OCI-LY3 (cell line): ENCODE data around the gene TPCN2.

Experiments
- H2AFZ ChIP-seq: fragments of 200-600, 300-600 bp; shearing (Covaris generic); 2 replicates; pipeline ENCODE4 v1.6.0; 2014; ENCODE audit warnings: antibody characterized with exemption, low read depth, low read length
- H3K27ac ChIP-seq: fragments of 200-600, 300-600 bp; sonication (generic); 2 replicates; pipeline ENCODE4 v1.5.1; 2014; ENCODE audit warnings: mild to moderate bottlenecking, low read length, moderate library complexity, mixed read lengths
- H3K27me3 ChIP-seq: fragments of 200-600, 300-600 bp; sonication (generic); 2 replicates; pipeline ENCODE4 v1.6.1; 2014; ENCODE audit warnings: low read depth, low read length, mixed read lengths
- H3K36me3 ChIP-seq: fragments of 200-600, 300-600 bp; sonication (generic); replicated peaks from 2 replicates; pipeline ENCODE3; 2014; ENCODE audit warnings: low read depth, low read length, mixed read lengths
- H3K4me1 ChIP-seq: fragments of 300-600, 200-600 bp; sonication (generic); 2 replicates; pipeline ENCODE4 v1.6.1; 2014; ENCODE audit warnings: low read length, mixed read lengths
- H3K4me2 ChIP-seq: fragments of 200-600, 300-600 bp; sonication (generic); 2 replicates; pipeline ENCODE4 v1.6.1; 2014; ENCODE audit warnings: low read length, mixed read lengths
- H3K4me3 ChIP-seq: fragments of 300-600, 200-600 bp; sonication (generic); 2 replicates; pipeline ENCODE4 v1.5.1; 2014; ENCODE audit warnings: antibody characterized with exemption, mild to moderate bottlenecking, low read length, moderate library complexity
- H3K79me2 ChIP-seq: fragments of 300-600, 200-600 bp; shearing (Covaris generic); 2 replicates; pipeline ENCODE4 v1.6.1; 2014; ENCODE audit warnings: mild to moderate bottlenecking, low read length, mixed read lengths
- H3K9ac ChIP-seq: fragments of 300-600, 200-600 bp; shearing (Covaris generic); 2 replicates; pipeline ENCODE4 v1.6.0; 2014; ENCODE audit warnings: mild to moderate bottlenecking, low read length, moderate library complexity
- H3K9me3 ChIP-seq: fragments of 200-600, 300-600 bp; shearing (Covaris generic); 2 replicates; pipeline ENCODE4 v1.6.1; 2014; ENCODE audit warnings: low read length, mixed read lengths; ENCODE audit not compliant: insufficient read depth
- H4K20me1 ChIP-seq: fragments of 200-600, 300-600 bp; sonication (generic); 2 replicates; pipeline ENCODE4 v1.6.1; 2016; ENCODE audit warnings: low read length, mixed read lengths; ENCODE audit not compliant: insufficient read depth
- EZH2phosphoT487 ChIP-seq: fragments of 200-600 bp; shearing (Covaris generic); IDR thresholded peaks from 2 replicates; pipeline ENCODE4 v1.6.1; 2018; ENCODE audit warnings: antibody characterized with exemption, mixed run types, low read depth
- TF ChIP-seq, protein P1 (sequence below): fragments of 200-600, 300-600 bp; sonication (generic); IDR thresholded peaks from 2 replicates; pipeline ENCODE4 v1.5.1; 2014; ENCODE audit warnings: antibody characterized with exemption, low read length, low read depth

TPCN2 gene

GRCh38 chr11:69017951-69018350, 30.8 kb upstream of the TPCN2 start:
- TF ChIP-seq EZH2phosphoT487: no peak
- TF ChIP-seq, protein P1, sequence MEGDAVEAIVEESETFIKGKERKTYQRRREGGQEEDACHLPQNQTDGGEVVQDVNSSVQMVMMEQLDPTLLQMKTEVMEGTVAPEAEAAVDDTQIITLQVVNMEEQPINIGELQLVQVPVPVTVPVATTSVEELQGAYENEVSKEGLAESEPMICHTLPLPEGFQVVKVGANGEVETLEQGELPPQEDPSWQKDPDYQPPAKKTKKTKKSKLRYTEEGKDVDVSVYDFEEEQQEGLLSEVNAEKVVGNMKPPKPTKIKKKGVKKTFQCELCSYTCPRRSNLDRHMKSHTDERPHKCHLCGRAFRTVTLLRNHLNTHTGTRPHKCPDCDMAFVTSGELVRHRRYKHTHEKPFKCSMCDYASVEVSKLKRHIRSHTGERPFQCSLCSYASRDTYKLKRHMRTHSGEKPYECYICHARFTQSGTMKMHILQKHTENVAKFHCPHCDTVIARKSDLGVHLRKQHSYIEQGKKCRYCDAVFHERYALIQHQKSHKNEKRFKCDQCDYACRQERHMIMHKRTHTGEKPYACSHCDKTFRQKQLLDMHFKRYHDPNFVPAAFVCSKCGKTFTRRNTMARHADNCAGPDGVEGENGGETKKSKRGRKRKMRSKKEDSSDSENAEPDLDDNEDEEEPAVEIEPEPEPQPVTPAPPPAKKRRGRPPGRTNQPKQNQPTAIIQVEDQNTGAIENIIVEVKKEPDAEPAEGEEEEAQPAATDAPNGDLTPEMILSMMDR: no peak
- H3K9ac ChIP-seq: no peak overlapping the region
- H3K4me2 ChIP-seq: no peak overlapping the region
- H4K20me1 ChIP-seq: no peaks in the 10 kb centered on the region
- H3K27ac ChIP-seq: no peak overlapping the region
- no peaks in the 10 kb centered on the region for H3K4me1 ChIP-seq
- no peaks in the 10 kb centered on the region for H3K9me3 ChIP-seq
- 0 out of 2 replicates have a peak, but pooled peaks cover 5% of the 10 kb centered on the region for H3K27me3 ChIP-seq
- H3K79me2 ChIP-seq: no peaks in the 10 kb centered on the region
- no peaks in the 10 kb centered on the region for H3K36me3 ChIP-seq
- H3K4me3 ChIP-seq: no peak overlapping the region
- no peak overlapping the region for H2AFZ ChIP-seq

GRCh38 chr11:69018924-69019323, 29.8 kb upstream of the TPCN2 start:
- no peaks in the 10 kb centered on the region for H3K79me2 ChIP-seq
- no peaks in the 10 kb centered on the region for H3K4me1 ChIP-seq
- H3K9ac ChIP-seq: no peak overlapping the region
- TF ChIP-seq, protein P1: no peak
- no peak for TF ChIP-seq EZH2phosphoT487
- H3K27ac ChIP-seq: no peak overlapping the region
- no peaks in the 10 kb centered on the region for H3K9me3 ChIP-seq
- no peak overlapping the region for H2AFZ ChIP-seq
- 0 out of 2 replicates have a peak, but pooled peaks cover 5% of the 10 kb centered on the region for H3K27me3 ChIP-seq
- H3K4me2 ChIP-seq: no peak overlapping the region
- H4K20me1 ChIP-seq: no peaks in the 10 kb centered on the region
- no peak overlapping the region for H3K4me3 ChIP-seq
- H3K36me3 ChIP-seq: no peaks in the 10 kb centered on the region

DNA sequence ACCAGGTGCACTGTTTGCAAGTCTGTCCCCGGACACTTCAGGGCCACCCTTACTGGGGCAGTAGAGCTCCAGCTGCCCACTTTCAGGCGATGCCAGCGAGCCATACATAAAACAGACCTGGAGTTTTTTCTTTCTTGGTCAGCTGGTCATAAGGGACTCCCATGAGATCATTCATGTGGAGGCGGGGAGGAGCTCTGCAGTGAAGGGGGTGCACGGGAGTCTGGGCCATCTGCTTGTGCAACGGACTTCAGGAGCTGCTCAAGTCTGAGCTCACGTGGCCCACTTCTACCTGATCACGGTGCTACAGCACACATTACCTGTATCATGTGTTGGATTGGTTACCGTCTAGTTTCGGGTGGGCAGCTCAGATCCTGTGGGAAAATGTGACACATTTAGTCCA, 26.5 kb upstream of the TPCN2 start:
- Histone ChIP-seq H4K20me1 (no peaks in the 10 kb centered on the region), H3K4me3 (no peak overlapping the region), H3K27me3 (0 out of 2 replicates have a peak, but pooled peaks cover 5% of the 10 kb centered on the region), H3K79me2 (no peaks in the 10 kb centered on the region), H3K4me2 (no peak overlapping the region), H3K9ac (no peak overlapping the region), H2AFZ (no peak overlapping the region), H3K4me1 (no peaks in the 10 kb centered on the region), H3K9me3 (no peaks in the 10 kb centered on the region), H3K27ac (no peak overlapping the region), H3K36me3 (no peaks in the 10 kb centered on the region)
- TF ChIP-seq EZH2phosphoT487: no peak
- TF ChIP-seq, protein P1: no peak

GRCh38 chr11:69024509-69024908, 24.2 kb upstream of the TPCN2 start:
- Histone ChIP-seq H3K27me3 (no peaks in the 10 kb centered on the region; the same call in 1 of the 2 replicates), H4K20me1 (no peaks in the 10 kb centered on the region), H3K27ac (no peak overlapping the region), H3K36me3 (no peaks in the 10 kb centered on the region), H2AFZ (no peak overlapping the region), H3K4me2 (no peak overlapping the region), H3K9ac (no peak overlapping the region), H3K4me3 (no peak overlapping the region), H3K9me3 (no peaks in the 10 kb centered on the region), H3K79me2 (no peaks in the 10 kb centered on the region), H3K4me1 (no peaks in the 10 kb centered on the region)
- TF ChIP-seq, protein P1: no peak
- TF ChIP-seq EZH2phosphoT487: no peak
